D721Med (cell line): ENCODE data around the gene ELFN1.

Source experiments
- DNase-seq: peaks from one replicate; pipeline ENCODE4 v3.0.0; 2011; ENCODE audit warnings: low spot score; ENCODE audit not compliant: insufficient read length
- FAIRE-seq: peaks from 2 replicates; lab custom pipeline; 2011; peaks lifted over from hg19 to GRCh38; lab: Jason Lieb, UNC
- CTCF ChIP-seq: IDR thresholded peaks from 2 replicates; pipeline ENCODE4 v1.5.1; 2012; ENCODE audit warnings: mild to moderate bottlenecking, control low read depth; ENCODE audit not compliant: insufficient read depth; ENCODE audit errors: missing control alignments

Gene ELFN1

GRCh38 chr7:1698201-1698600 lies 28.1 kb downstream of the ELFN1 start:
- FAIRE-seq (no peak), DNase-seq (no peak)
- no peak for TF ChIP-seq CTCF

GRCh38 chr7:1698951-1699350 lies 28.9 kb downstream of the ELFN1 start:
- DNase-seq, result no peak
- no peak for TF ChIP-seq CTCF
- FAIRE-seq, result no peak

- TF ChIP-seq CTCF, result no peak
- FAIRE-seq (no peak), DNase-seq (no peak)
Measured at GRCh38 chr7:1700086-1700485, 30.0 kb downstream of the ELFN1 start.

- no peak for DNase-seq
- no peak for TF ChIP-seq CTCF
- no peak for FAIRE-seq
Measured at GRCh38 chr7:1700536-1701333, 30.7 kb downstream of the ELFN1 start.

- no peak for DNase-seq
- FAIRE-seq, result no peak
- no peak for TF ChIP-seq CTCF
Measured at GRCh38 chr7:1702652-1703051, 32.6 kb downstream of the ELFN1 start.

- no peak for TF ChIP-seq CTCF
- FAIRE-seq (no peak), DNase-seq (no peak)
Measured at GRCh38 chr7:1703441-1703840, 33.4 kb downstream of the ELFN1 start.
